OCI-LY3 (cell line): ENCODE data around the gene NHEJ1.

ENCODE experiments used
- CTCF ChIP-seq: fragments of 200-600, 300-600 bp; sonication (generic); IDR thresholded peaks from 2 replicates; pipeline ENCODE4 v1.5.1; 2014; ENCODE audit warnings: antibody characterized with exemption, low read length, low read depth
- EZH2phosphoT487 ChIP-seq: fragments of 200-600 bp; shearing (Covaris generic); IDR thresholded peaks from 2 replicates; pipeline ENCODE4 v1.6.1; 2018; ENCODE audit warnings: antibody characterized with exemption, mixed run types, low read depth

- TF ChIP-seq CTCF (no peak), EZH2phosphoT487 (no peak)
Measured at GRCh38 chr2:219094171-219094570, 66.4 kb downstream of the NHEJ1 start.
